GM23248 (cell line): ENCODE results near the gene ENTPD8. TPM values are rescaled to one million over a fixed set of nuclear protein-coding genes. Genes with fewer than 3 reads are reported as not detected.

Source experiments
- DNase-seq: peaks from one replicate; pipeline ENCODE4 v3.0.0-alpha.2; 2015
- H2AFZ ChIP-seq: fragments of 200-600 bp; sonication (generic); 2 replicates; pipeline ENCODE4 v1.6.1; 2016; ENCODE audit warnings: antibody characterized with exemption
- H3F3A ChIP-seq: fragments of 200-600 bp; sonication (generic); 2 replicates; pipeline ENCODE4 v1.6.1; 2016; ENCODE audit warnings: mild to moderate bottlenecking, antibody characterized with exemption, mixed run types; ENCODE audit not compliant: insufficient read depth
- H3K27ac ChIP-seq: fragments of 200-600 bp; sonication (generic); 2 replicates; pipeline ENCODE4 v1.5.1; 2016; ENCODE audit warnings: mild to moderate bottlenecking
- H3K27me3 ChIP-seq: fragments of 200-600 bp; sonication (generic); replicated peaks from 2 replicates; pipeline ENCODE4 v1.6.1; 2016; ENCODE audit warnings: mild to moderate bottlenecking; ENCODE audit not compliant: insufficient read depth
- H3K36me3 ChIP-seq: fragments of 200-600 bp; sonication (generic); 2 replicates; pipeline ENCODE4 v1.6.1; 2016; ENCODE audit warnings: low read depth, mild to moderate bottlenecking
- H3K4me1 ChIP-seq: fragments of 200-600 bp; sonication (generic); 2 replicates; pipeline ENCODE4 v1.6.1; 2016; ENCODE audit warnings: mild to moderate bottlenecking; ENCODE audit not compliant: insufficient read depth
- H3K4me2 ChIP-seq: fragments of 200-600 bp; sonication (generic); one replicate; pipeline ENCODE4 v1.6.1; 2016; ENCODE audit warnings: mild to moderate bottlenecking; ENCODE audit not compliant: unreplicated experiment
- H3K4me3 ChIP-seq: fragments of 200-600 bp; sonication (generic); 2 replicates; pipeline ENCODE4 v1.5.1; 2016; ENCODE audit warnings: mild to moderate bottlenecking
- H3K79me2 ChIP-seq: fragments of 200-600 bp; sonication (generic); 2 replicates; pipeline ENCODE4 v1.6.1; 2016; ENCODE audit warnings: mild to moderate bottlenecking; ENCODE audit not compliant: insufficient read depth
- H3K9ac ChIP-seq: fragments of 200-600 bp; sonication (generic); 2 replicates; pipeline ENCODE4 v1.6.1; 2016; ENCODE audit warnings: mild to moderate bottlenecking
- H3K9me2 ChIP-seq: fragments of 200-600 bp; sonication (generic); 2 replicates; pipeline ENCODE4 v1.6.1; 2016; ENCODE audit warnings: mixed run types, mild to moderate bottlenecking, moderate library complexity; ENCODE audit not compliant: insufficient read depth
- H3K9me3 ChIP-seq: fragments of 200-600 bp; sonication (generic); one replicate; pipeline ENCODE4 v1.6.1; 2017; ENCODE audit warnings: low read depth
- H4K20me1 ChIP-seq: fragments of 200-600 bp; sonication (generic); 2 replicates; pipeline ENCODE4 v1.6.0; 2016; ENCODE audit not compliant: insufficient read depth
- EZH2 ChIP-seq: fragments of 200-600 bp; sonication (generic); IDR thresholded peaks from 2 replicates; pipeline ENCODE4 v1.6.1; 2018; ENCODE audit warnings: antibody characterized with exemption, mild to moderate bottlenecking; ENCODE audit not compliant: insufficient read depth, poor library complexity, severe bottlenecking
- EZH2phosphoT487 ChIP-seq: fragments of 200-600 bp; sonication (generic); IDR thresholded peaks from 2 replicates; pipeline ENCODE4 v1.6.1; 2018; ENCODE audit warnings: antibody characterized with exemption, moderate library complexity, mild to moderate bottlenecking, low read depth; ENCODE audit not compliant: insufficient read depth
- WGBS, 2 experiments: methylation state at CpG; one replicate each; pipeline ENCODE4 v1.1.6; 2015 to 2017; ENCODE audit warnings: low lambda C conversion rate in 2 of 2, low coverage in 1 of 2; ENCODE audit errors: missing lambda C conversion rate in 2 of 2; 5-methylcytosine and 5-hydroxymethylcytosine counted together
- in situ Hi-C: fragments of 300-500 bp; cut with MboI; formaldehyde crosslinking; loops from 2 replicates; pipeline ENCODE4 v1.15.0; 2020
- polyA plus RNA-seq: library from polyadenylated mRNA; unstranded; fragments of >200 nt; fragmentation: Nextera tagmentation; extraction: Ambion mirVana; gene quantifications from 2 replicates; pipeline ENCODE4 v1.2.1, GENCODE V29; 2016
- total RNA-seq: library from RNA; depleted of rRNA; stranded (reverse); fragments of >200 nt; shearing (Covaris generic); gene quantifications from 2 replicates; pipeline ENCODE4 v1.2.3, GENCODE V29; 2014

ENTPD8 gene
- total and polyA plus RNA-seq, 2 experiments from 2014 or later, result not detected

GRCh38 chr9:137402746-137403145 lies 38.4 kb downstream of the ENTPD8 start:
- in situ Hi-C loops, result loop anchor here (10.0 to 25.0 kb wide), 2 partner anchors 108 to 290 kb away; partner anchors contain the start of gene DPP7
- no peaks in the 10 kb centered on the region for H3F3A ChIP-seq
- 90 to 93% methylated on average over 11 of the region's 11 CpGs for whole genome bisulfite sequencing, 2 experiments

GRCh38 chr9:137398561-137399468 lies 42.3 kb downstream of the ENTPD8 start:
- no peaks in the 10 kb centered on the region for H3F3A ChIP-seq
- H3K4me3 ChIP-seq, result no peak overlapping the region
- no peak for DNase-seq
- in situ Hi-C loops, result no loop called here
- no peaks in the 10 kb centered on the region for H4K20me1 ChIP-seq
- no peak overlapping the region for H3K27ac ChIP-seq
- no peak overlapping the region for H3K9ac ChIP-seq
- H3K9me3 ChIP-seq, result no peaks in the 10 kb centered on the region
- 88 to 91% methylated on average over 29 to 60 of the region's 60 CpGs for WGBS, 2 experiments
- H3K27me3 ChIP-seq, result no peaks in the 10 kb centered on the region
- no peaks in the 10 kb centered on the region for H3K4me1 ChIP-seq
- H3K4me2 ChIP-seq, result no peak overlapping the region
- no peaks in the 10 kb centered on the region for H3K36me3 ChIP-seq
- no peaks in the 10 kb centered on the region for H3K79me2 ChIP-seq
- H3K9me2 ChIP-seq, result no peaks in the 10 kb centered on the region
- no peak for TF ChIP-seq EZH2
- TF ChIP-seq EZH2phosphoT487, result no peak
- H2AFZ ChIP-seq, result no peak overlapping the region

More at GRCh38 chr9:137402746-137403145, 38.4 kb downstream of the ENTPD8 start:
- no peak overlapping the region for H3K27ac ChIP-seq
- no peak for DNase-seq
- no peaks in the 10 kb centered on the region for H3K9me2 ChIP-seq
- H3K36me3 ChIP-seq, result no peaks in the 10 kb centered on the region
- H3K4me2 ChIP-seq, result no peak overlapping the region
- TF ChIP-seq EZH2 (no peak), EZH2phosphoT487 (no peak)
- H3K9ac ChIP-seq, result no peak overlapping the region
- no peak overlapping the region for H2AFZ ChIP-seq
- no peaks in the 10 kb centered on the region for H4K20me1 ChIP-seq
- H3K79me2 ChIP-seq, result no peaks in the 10 kb centered on the region
- H3K4me3 ChIP-seq, result no peak overlapping the region
- H3K4me1 ChIP-seq, result 0 out of 2 replicates have a peak, but pooled peaks cover 3% of the 10 kb centered on the region
- no peaks in the 10 kb centered on the region for H3K9me3 ChIP-seq
- H3K27me3 ChIP-seq, result no peaks in the 10 kb centered on the region

GRCh38 chr9:137397675-137398423 lies 43.3 kb downstream of the ENTPD8 start:
- Histone ChIP-seq H3K4me1 (no peaks in the 10 kb centered on the region), H3K9me3 (no peaks in the 10 kb centered on the region)

GRCh38 chr9:137396634-137397367 lies 44.4 kb downstream of the ENTPD8 start:
- H3K4me2 ChIP-seq, result no peak overlapping the region
- no peak overlapping the region for H2AFZ ChIP-seq
- no peaks in the 10 kb centered on the region for H3K4me1 ChIP-seq
- no peak overlapping the region for H3K4me3 ChIP-seq
- H3K9me2 ChIP-seq, result no peaks in the 10 kb centered on the region
- WGBS, 2 experiments, result 85 to 90% methylated on average over 23 to 26 of the region's 26 CpGs
- no peaks in the 10 kb centered on the region for H3F3A ChIP-seq
- TF ChIP-seq EZH2 (no peak), EZH2phosphoT487 (no peak)
- no peak overlapping the region for H3K9ac ChIP-seq
- no peaks in the 10 kb centered on the region for H3K9me3 ChIP-seq
- in situ Hi-C loops, result no loop called here
- H3K36me3 ChIP-seq, result no peaks in the 10 kb centered on the region
- no peaks in the 10 kb centered on the region for H4K20me1 ChIP-seq
- no peaks in the 10 kb centered on the region for H3K79me2 ChIP-seq
- H3K27ac ChIP-seq, result no peak overlapping the region
- H3K27me3 ChIP-seq, result no peaks in the 10 kb centered on the region
- no peak for DNase-seq

More at GRCh38 chr9:137397675-137398423, 43.3 kb downstream of the ENTPD8 start:
- Histone ChIP-seq H4K20me1 (no peaks in the 10 kb centered on the region), H3K27me3 (no peaks in the 10 kb centered on the region), H3K4me3 (no peak overlapping the region), H3K79me2 (no peaks in the 10 kb centered on the region), H3F3A (no peaks in the 10 kb centered on the region), H3K4me2 (no peak overlapping the region), H3K27ac (no peak overlapping the region), H3K9me2 (no peaks in the 10 kb centered on the region), H3K9ac (no peak overlapping the region), H2AFZ (no peak overlapping the region), H3K36me3 (no peaks in the 10 kb centered on the region)
- in situ Hi-C loops, result no loop called here
- no peak for DNase-seq
- 81 to 85% methylated on average over 20 of the region's 20 CpGs for WGBS, 2 experiments
- no peak for TF ChIP-seq EZH2phosphoT487
- no peak for TF ChIP-seq EZH2
